Effector memory CD4-positive, alpha-beta T cell (primary cell): ENCODE measurements around the gene NSUN2.

Experiments
- DNase-seq, 3 donors: peaks; one replicate each; pipeline ENCODE4 v3.0.0-alpha.2; 2020
- H3K27ac ChIP-seq: 2 replicates; pipeline ENCODE4 v1.7.0; 2013; ENCODE audit warnings: mild to moderate bottlenecking, low read length, moderate library complexity; ENCODE audit not compliant: insufficient read depth, poor library complexity, severe bottlenecking
- H3K27me3 ChIP-seq: replicated peaks from 2 replicates; pipeline ENCODE4 v1.7.0; 2013; ENCODE audit warnings: mild to moderate bottlenecking, low read length; ENCODE audit not compliant: insufficient read depth, control insufficient read depth, poor library complexity, severe bottlenecking
- H3K36me3 ChIP-seq: 2 replicates; pipeline ENCODE4 v1.7.0; 2013; ENCODE audit warnings: mild to moderate bottlenecking, low read length, moderate library complexity; ENCODE audit not compliant: control insufficient read depth, insufficient read depth
- H3K4me1 ChIP-seq: 2 replicates; pipeline ENCODE4 v1.7.0; 2013; ENCODE audit warnings: low read length, mild to moderate bottlenecking; ENCODE audit not compliant: control insufficient read depth, insufficient read depth, poor library complexity, severe bottlenecking
- H3K4me3 ChIP-seq: 2 replicates; pipeline ENCODE4 v1.7.0; 2013; ENCODE audit warnings: low read length, low read depth, mild to moderate bottlenecking; ENCODE audit not compliant: insufficient read depth, poor library complexity, severe bottlenecking
- H3K9me3 ChIP-seq: 2 replicates; pipeline ENCODE4 v1.7.0; 2013; ENCODE audit warnings: mild to moderate bottlenecking, low read length, moderate library complexity; ENCODE audit not compliant: control insufficient read depth
- total RNA-seq, 3 donors: gene quantifications; one replicate each; lab custom pipeline; 2026; lab: John Stamatoyannopoulos, UW

The NSUN2 gene
- 62.1 to 86.5 (median 69.8) reads per million in 3 donors for total RNA-seq

DNA sequence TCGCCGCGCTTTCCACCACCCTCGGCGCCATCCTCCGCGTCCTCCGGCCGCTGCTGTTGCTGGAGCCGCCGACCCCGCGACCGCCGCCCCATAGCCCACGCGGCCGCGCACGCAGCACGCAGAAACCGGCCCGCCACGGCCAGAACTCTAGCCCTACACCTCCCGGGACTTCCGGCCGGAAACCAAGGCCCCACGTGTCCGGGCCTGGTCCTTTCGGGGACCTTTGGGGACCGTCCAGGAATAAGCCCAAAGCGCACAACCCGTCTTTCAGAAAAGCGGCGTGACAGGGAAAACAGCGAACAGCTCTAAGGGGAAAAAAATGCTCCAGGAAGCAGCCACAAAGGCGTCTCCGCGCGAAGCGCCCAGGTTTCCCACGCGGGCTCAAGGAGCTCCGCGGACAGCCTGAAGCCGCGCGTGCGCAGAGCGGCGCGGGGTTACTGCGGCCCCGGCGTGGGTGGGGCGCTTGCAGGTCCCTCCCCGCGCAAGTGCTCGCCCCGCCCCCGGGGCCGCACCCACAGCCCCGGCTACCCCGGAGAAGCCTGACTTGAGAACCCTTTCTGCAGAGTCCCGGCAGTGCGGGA is at the start of gene NSUN2, which contains the start of gene SRD5A1:
Gene NSUN2, minus strand, starts transcription at position 157 of the 581 bp plus-strand sequence. Its CDS starts 65 bp downstream, at position 92.
Gene SRD5A1, plus strand, starts transcription at position 553 of the 581 bp plus-strand sequence. CDS start 137 bp downstream, outside the sequence.
- peak within 1 kb of the TSS; percentile 96 for H3K4me3 ChIP-seq
- H3K27ac ChIP-seq: peak within 1 kb of the TSS; percentile 86
- peaks cover 17% of the 10 kb centered on the region for H3K4me1 ChIP-seq
- H3K9me3 ChIP-seq: no peaks in the 10 kb centered on the region
- peak; percentile 86 to 89 (median 87) for DNase-seq
- peaks cover 21% of the 10 kb centered on the region for H3K36me3 ChIP-seq
- no peaks in the 10 kb centered on the region for H3K27me3 ChIP-seq

GRCh38 chr5:6682239-6682638 is 49.4 kb upstream of the NSUN2 start:
- H3K4me1 ChIP-seq: no peaks in the 10 kb centered on the region
- no peaks in the 10 kb centered on the region for H3K36me3 ChIP-seq
- H3K27me3 ChIP-seq: peaks cover 15% of the 10 kb centered on the region
- no peak overlapping the region for H3K4me3 ChIP-seq
- H3K9me3 ChIP-seq: no peaks in the 10 kb centered on the region
- no peak overlapping the region for H3K27ac ChIP-seq
- DNase-seq: no peak

- no peaks in the 10 kb centered on the region for H3K4me1 ChIP-seq
- no peak overlapping the region for H3K4me3 ChIP-seq
- no peak for DNase-seq
- H3K36me3 ChIP-seq: no peaks in the 10 kb centered on the region
- no peaks in the 10 kb centered on the region for H3K9me3 ChIP-seq
- peaks cover 13% of the 10 kb centered on the region for H3K27me3 ChIP-seq
- no peak overlapping the region for H3K27ac ChIP-seq
Observed at GRCh38 chr5:6681682-6682081, 48.8 kb upstream of the NSUN2 start.

GRCh38 chr5:6680922-6681321 is 48.1 kb upstream of the NSUN2 start:
- DNase-seq: no peak
- Histone ChIP-seq H3K4me1 (no peaks in the 10 kb centered on the region), H3K4me3 (no peak overlapping the region), H3K36me3 (no peaks in the 10 kb centered on the region), H3K27me3 (peaks cover 9% of the 10 kb centered on the region), H3K27ac (no peak overlapping the region), H3K9me3 (no peaks in the 10 kb centered on the region)

- Histone ChIP-seq H3K4me1 (no peaks in the 10 kb centered on the region), H3K36me3 (no peaks in the 10 kb centered on the region), H3K4me3 (no peak overlapping the region), H3K9me3 (no peaks in the 10 kb centered on the region), H3K27me3 (no peaks in the 10 kb centered on the region), H3K27ac (no peak overlapping the region)
- DNase-seq: no peak
Observed at GRCh38 chr5:6678385-6678784, 45.5 kb upstream of the NSUN2 start.

- no peak overlapping the region for H3K27ac ChIP-seq
- DNase-seq: no peak
Observed at GRCh38 chr5:6676702-6677101, 43.9 kb upstream of the NSUN2 start.

DNA sequence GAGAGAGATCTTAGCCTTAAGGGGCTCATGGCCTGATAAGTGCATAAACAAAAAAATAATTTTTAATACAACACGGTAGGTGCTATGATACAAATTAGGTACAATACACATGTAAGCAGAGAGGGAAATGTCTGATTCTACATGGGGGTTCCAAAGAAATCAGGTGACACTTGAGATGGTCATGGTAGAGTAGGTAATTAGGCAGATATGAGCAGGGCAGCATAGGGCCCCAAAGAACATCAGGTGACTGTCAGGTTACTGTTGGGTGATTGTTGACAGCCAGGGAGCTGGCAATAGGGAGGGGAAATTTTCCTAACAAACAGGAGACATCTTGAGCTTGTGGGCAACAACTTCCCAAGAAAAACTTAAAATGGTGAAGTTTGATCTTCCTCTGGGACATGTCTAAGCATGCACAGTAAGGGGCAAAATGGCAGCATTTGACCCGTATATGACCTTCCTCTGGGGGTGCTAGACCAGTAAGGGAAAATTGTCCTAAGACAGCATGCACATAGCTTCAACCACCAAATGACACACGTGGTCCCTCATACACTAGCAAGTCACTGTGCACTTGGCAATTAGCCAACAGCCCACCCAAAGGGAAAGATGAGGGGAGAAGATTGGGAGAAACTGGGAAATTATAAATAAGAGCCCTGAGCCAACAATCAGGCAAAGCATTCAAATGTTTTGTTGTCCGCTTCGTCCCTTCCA is 43.1 kb upstream of the NSUN2 start:
- Histone ChIP-seq H3K27me3 (no peaks in the 10 kb centered on the region), H3K36me3 (no peaks in the 10 kb centered on the region), H3K4me3 (no peak overlapping the region), H3K9me3 (no peaks in the 10 kb centered on the region), H3K27ac (no peak overlapping the region), H3K4me1 (no peaks in the 10 kb centered on the region)
- no peak for DNase-seq

More at GRCh38 chr5:6676702-6677101, 43.9 kb upstream of the NSUN2 start:
- no peaks in the 10 kb centered on the region for H3K36me3 ChIP-seq
- H3K9me3 ChIP-seq: no peaks in the 10 kb centered on the region
- H3K4me3 ChIP-seq: no peak overlapping the region
- H3K4me1 ChIP-seq: no peaks in the 10 kb centered on the region
- H3K27me3 ChIP-seq: no peaks in the 10 kb centered on the region

GRCh38 chr5:6674886-6675285 is 42.0 kb upstream of the NSUN2 start:
- Histone ChIP-seq H3K4me3 (no peak overlapping the region), H3K9me3 (no peaks in the 10 kb centered on the region), H3K36me3 (no peaks in the 10 kb centered on the region), H3K4me1 (no peaks in the 10 kb centered on the region), H3K27me3 (no peaks in the 10 kb centered on the region), H3K27ac (no peak overlapping the region)
- no peak for DNase-seq

GRCh38 chr5:6674421-6674820 is 41.6 kb upstream of the NSUN2 start:
- Histone ChIP-seq H3K27me3 (no peaks in the 10 kb centered on the region), H3K4me3 (no peak overlapping the region), H3K36me3 (no peaks in the 10 kb centered on the region), H3K4me1 (no peaks in the 10 kb centered on the region), H3K27ac (no peak overlapping the region), H3K9me3 (no peaks in the 10 kb centered on the region)
- DNase-seq: no peak

GRCh38 chr5:6673963-6674362 is 41.1 kb upstream of the NSUN2 start:
- Histone ChIP-seq H3K27me3 (no peaks in the 10 kb centered on the region), H3K27ac (no peak overlapping the region), H3K36me3 (no peaks in the 10 kb centered on the region), H3K4me3 (no peak overlapping the region), H3K4me1 (no peaks in the 10 kb centered on the region), H3K9me3 (no peaks in the 10 kb centered on the region)
- no peak for DNase-seq
